Measurements from ENCODE around the gene CAMK2N1. TPM values are rescaled to one million over a fixed set of nuclear protein-coding genes. Genes with fewer than 3 reads are reported as not detected.

The CAMK2N1 gene
- total RNA-seq, 4 donors from 2014 or later = 1.3 to 2.5 (median 1.5) TPM

DNA sequence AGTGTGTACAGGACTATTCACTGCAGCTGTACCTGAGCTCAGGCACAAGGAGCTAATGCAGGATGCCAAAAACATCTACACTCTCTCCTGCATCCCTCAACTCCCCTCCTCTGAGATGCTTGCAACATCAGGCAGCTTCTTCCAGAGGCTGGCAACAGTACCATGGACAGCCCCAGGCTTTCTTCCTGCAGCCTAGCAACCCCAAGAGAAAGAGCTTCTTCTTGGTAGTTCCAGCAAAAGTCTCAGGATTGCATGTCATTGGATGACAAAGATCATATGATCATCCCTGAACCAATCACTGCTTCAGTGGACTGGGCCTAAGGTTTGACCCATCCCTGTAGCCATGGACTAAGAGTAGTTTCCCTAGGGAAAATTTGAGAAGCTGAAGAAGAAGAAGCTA, 46.7 kb downstream of the CAMK2N1 start:
- no peak for TF ChIP-seq POLR2A (IDR thresholded peaks at IDR 0.05)
- TF ChIP-seq, protein P1, sequence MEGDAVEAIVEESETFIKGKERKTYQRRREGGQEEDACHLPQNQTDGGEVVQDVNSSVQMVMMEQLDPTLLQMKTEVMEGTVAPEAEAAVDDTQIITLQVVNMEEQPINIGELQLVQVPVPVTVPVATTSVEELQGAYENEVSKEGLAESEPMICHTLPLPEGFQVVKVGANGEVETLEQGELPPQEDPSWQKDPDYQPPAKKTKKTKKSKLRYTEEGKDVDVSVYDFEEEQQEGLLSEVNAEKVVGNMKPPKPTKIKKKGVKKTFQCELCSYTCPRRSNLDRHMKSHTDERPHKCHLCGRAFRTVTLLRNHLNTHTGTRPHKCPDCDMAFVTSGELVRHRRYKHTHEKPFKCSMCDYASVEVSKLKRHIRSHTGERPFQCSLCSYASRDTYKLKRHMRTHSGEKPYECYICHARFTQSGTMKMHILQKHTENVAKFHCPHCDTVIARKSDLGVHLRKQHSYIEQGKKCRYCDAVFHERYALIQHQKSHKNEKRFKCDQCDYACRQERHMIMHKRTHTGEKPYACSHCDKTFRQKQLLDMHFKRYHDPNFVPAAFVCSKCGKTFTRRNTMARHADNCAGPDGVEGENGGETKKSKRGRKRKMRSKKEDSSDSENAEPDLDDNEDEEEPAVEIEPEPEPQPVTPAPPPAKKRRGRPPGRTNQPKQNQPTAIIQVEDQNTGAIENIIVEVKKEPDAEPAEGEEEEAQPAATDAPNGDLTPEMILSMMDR (IDR thresholded peaks at IDR 0.05 in 4 of 5, conservative IDR thresholded peaks at IDR 0.05 in 1 of 5) = no peak
- in situ Hi-C loops (cut with MboI; ENCODE audit: low sequenced_read_pairs in 4 of 4) (no loop called here), intact Hi-C loops (cut with DNase I; ENCODE audit: low total_unique reads) (no loop called here)
- Histone ChIP-seq H3K4me3 (no peak overlapping the region), H3K27ac (no peak overlapping the region), H3K27me3 (peaks cover 0 to 2% (median 0%) of the 10 kb centered on the region in 3 donors), H3K36me3 (no peaks in the 10 kb centered on the region), H3K4me1 (no peaks in the 10 kb centered on the region), H3K9me3 (no peaks in the 10 kb centered on the region)
- ATAC-seq (no peak), DNase-seq (no peak)

DNA sequence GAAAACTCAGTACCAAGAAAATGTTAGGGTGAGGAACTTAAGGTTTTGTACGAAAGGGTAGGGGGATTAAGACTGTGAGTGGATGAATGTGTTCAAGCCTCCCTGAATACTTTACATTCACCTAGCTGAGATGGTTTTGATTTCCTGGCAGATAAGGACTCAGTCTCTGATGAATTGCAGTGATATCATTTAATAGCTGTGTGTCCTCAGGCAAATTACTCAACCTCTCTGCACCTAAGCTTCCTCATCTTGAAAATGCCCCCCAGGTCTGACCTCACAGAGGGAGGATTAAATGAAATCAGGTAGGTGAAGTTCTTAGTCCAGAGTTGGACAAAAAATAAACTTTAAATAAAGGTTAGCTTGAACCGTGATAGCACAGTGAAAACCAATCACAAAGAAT, 48.4 kb downstream of the CAMK2N1 start:
- Histone ChIP-seq H3K4me3 (no peak overlapping the region), H3K36me3 (no peaks in the 10 kb centered on the region), H3K4me1 (no peaks in the 10 kb centered on the region), H3K9me3 (no peaks in the 10 kb centered on the region), H3K27ac (no peak overlapping the region), H3K27me3 (peaks cover 0 to 2% (median 0%) of the 10 kb centered on the region in 3 donors)
- no peak for TF ChIP-seq POLR2A (IDR thresholded peaks at IDR 0.05)
- TF ChIP-seq, protein P1 (IDR thresholded peaks at IDR 0.05 in 4 of 5, conservative IDR thresholded peaks at IDR 0.05 in 1 of 5) = no peak
- ATAC-seq (no peak), DNase-seq (no peak)
- in situ Hi-C loops (cut with MboI; ENCODE audit: low sequenced_read_pairs in 4 of 4) (no loop called here), intact Hi-C loops (cut with DNase I; ENCODE audit: low total_unique reads) (no loop called here)

DNA sequence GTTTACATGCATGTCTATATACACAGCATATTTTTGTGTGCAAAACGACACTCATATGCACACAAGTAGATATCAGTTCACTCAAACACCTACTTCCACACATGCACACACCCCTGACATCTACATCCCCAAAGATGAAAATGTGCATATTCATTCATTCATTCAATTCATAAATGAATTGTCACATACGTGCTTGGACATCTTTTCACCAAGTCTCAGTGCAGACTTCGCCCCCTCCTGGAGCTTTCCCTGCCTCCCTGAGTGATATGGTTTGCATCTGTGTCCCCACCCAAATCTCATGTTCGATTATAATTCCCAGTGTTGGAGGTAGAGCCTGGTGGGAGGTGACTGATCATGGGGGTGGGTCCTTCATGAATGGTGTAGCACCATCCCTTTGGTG, 53.1 kb downstream of the CAMK2N1 start:
- Histone ChIP-seq H3K27me3 (peaks cover 4 to 8% (median 6%) of the 10 kb centered on the region in 3 donors), H3K9me3 (no peaks in the 10 kb centered on the region), H3K27ac (no peak overlapping the region), H3K4me1 (no peaks in the 10 kb centered on the region), H3K4me3 (no peak overlapping the region), H3K36me3 (no peaks in the 10 kb centered on the region)
- TF ChIP-seq POLR2A (IDR thresholded peaks at IDR 0.05) = no peak
- TF ChIP-seq, protein P1 (IDR thresholded peaks at IDR 0.05 in 4 of 5, conservative IDR thresholded peaks at IDR 0.05 in 1 of 5) = no peak
- DNase-seq (no peak), ATAC-seq (no peak)
- in situ Hi-C loops (cut with MboI; ENCODE audit: low sequenced_read_pairs in 4 of 4) (no loop called here), intact Hi-C loops (cut with DNase I; ENCODE audit: low total_unique reads) (loop anchor here (5.0 kb wide), 1 partner anchor 216 kb away; no protein-coding TSS in a partner anchor)

Other genes with a start within 250 kb of the CAMK2N1 start
- under 1 TPM in 1 of 4 donors, not detected in 3; 0.25 TPM for gene VWA5B1, start 195.3 kb downstream of the CAMK2N1 start, total RNA-seq
- gene MUL1, start 21.9 kb upstream of the CAMK2N1 start, total RNA-seq = 10 to 100 TPM; 32.8 to 44.5 (median 38.8) TPM
- gene FAM43B, start 66.4 kb upstream of the CAMK2N1 start, total RNA-seq = under 1 TPM in 2 of 4 donors, not detected in 2; 0.09 to 0.10 TPM
- gene CDA, start 102.9 kb upstream of the CAMK2N1 start, total RNA-seq = 1 to 10 TPM in 3 of 4 donors, under 1 TPM in 1; 0.71 to 1.7 (median 1.2) TPM
- 100 to 1,000 TPM; 376 to 478 (median 414) TPM for gene PINK1, start 147.2 kb upstream of the CAMK2N1 start, total RNA-seq
- gene DDOST, start 175.2 kb upstream of the CAMK2N1 start, total RNA-seq = 100 to 1,000 TPM in 2 of 4 donors, 10 to 100 TPM in 2; 63.0 to 110 (median 99.8) TPM
- gene KIF17, start 231.8 kb upstream of the CAMK2N1 start, total RNA-seq = 1 to 10 TPM; 2.6 to 3.8 (median 3.0) TPM
- under 1 TPM in 1 of 4 donors, not detected in 3; 0.53 TPM for gene SH2D5, start 246.5 kb upstream of the CAMK2N1 start, total RNA-seq